Prostate gland (tissue), 2 donors: ENCODE measurements around the gene GPRIN3. TPM values are rescaled to one million over a fixed set of nuclear protein-coding genes. Genes with fewer than 3 reads are reported as not detected.

Experiments
- DNase-seq: peaks from one replicate; pipeline ENCODE4 v3.0.0-alpha.2; 2019; ENCODE audit warnings: low spot score
- H3K27ac ChIP-seq, 2 donors: fragments of 200-600 bp; sonication (generic); 2 replicates each; pipeline ENCODE4 v1.5.1; 2017 to 2019
- H3K27me3 ChIP-seq: fragments of 200-600 bp; sonication (generic); replicated peaks from 2 replicates; pipeline ENCODE4 v1.5.1; 2019; ENCODE audit not compliant: insufficient read depth
- H3K36me3 ChIP-seq, 2 donors: fragments of 200-600 bp; sonication (generic); 1 replicate in 1 of 2; 2 replicates in 1 of 2; pipeline versions ENCODE4 v1.5.1 to v1.8.1; 2017 to 2019
- H3K4me1 ChIP-seq: fragments of 200-600 bp; sonication (generic); replicated peaks from 2 replicates; pipeline ENCODE4 v1.5.1; 2019
- H3K4me3 ChIP-seq, 2 donors: fragments of 200-600 bp; sonication (generic); 2 replicates each; pipeline ENCODE4 v1.5.1; 2017 to 2019
- H3K9me3 ChIP-seq: fragments of 200-600 bp; sonication (generic); 2 replicates; pipeline ENCODE4 v1.5.1; 2017
- CTCF ChIP-seq, 4 experiments: fragments of 200-600 bp in 2 of 4; fragments of 450-650 bp in 2 of 4; sonication (generic) in 2 of 4; IDR thresholded peaks; 1 replicate in 3 of 4; 2 replicates in 1 of 4; pipeline ENCODE4 v1.5.1; 2016 to 2019; ENCODE audit warnings: antibody characterized with exemption in 4 of 4, mild to moderate bottlenecking in 2 of 4, moderate library complexity in 2 of 4
- POLR2A ChIP-seq: fragments of 450-650 bp; IDR thresholded peaks from one replicate; pipeline ENCODE4 v1.6.1; 2016; ENCODE audit warnings: antibody characterized with exemption, mild to moderate bottlenecking
- POLR2AphosphoS5 ChIP-seq: sonication (generic); formaldehyde crosslinking; IDR thresholded peaks from one replicate; pipeline ENCODE4 v1.6.1; 2017; ENCODE audit warnings: antibody characterized with exemption
- WGBS: methylation state at CpG from one replicate; pipeline ENCODE4 v1.1.5; 2018; 5-methylcytosine and 5-hydroxymethylcytosine counted together
- intact Hi-C: fragments of 100-400 bp; cut with DNase I; formaldehyde crosslinking; loops from one replicate; pipeline ENCODE4 v1.14.2; 2022
- total RNA-seq, 2 donors: library from RNA; depleted of rRNA; stranded (reverse); fragments of >200 nt; gene quantifications; one replicate each; pipeline ENCODE4 v1.1.0, GENCODE V29; 2016

Gene GPRIN3
- total RNA-seq, 2 donors from 2014 or later, result 0.77 to 2.4 TPM

- DNase-seq, result no peak
- Histone ChIP-seq H3K27me3 (no peaks in the 10 kb centered on the region), H3K9me3 (no peaks in the 10 kb centered on the region), H3K4me1 (no peaks in the 10 kb centered on the region), H3K27ac (no peak overlapping the region), H3K36me3 (no peaks in the 10 kb centered on the region), H3K4me3 (no peak overlapping the region)
- WGBS, result 78% methylated on average over 2 of the region's 2 CpGs
- TF ChIP-seq POLR2A (no peak), CTCF (IDR thresholded peaks at IDR 0.05) (no peak), POLR2AphosphoS5 (no peak)
- intact Hi-C loops, result no loop called here
These were observed 111.4 kb downstream of the GPRIN3 start for GRCh38 chr4:89196056-89196674.

- no peak for DNase-seq
- no peaks in the 10 kb centered on the region for H3K36me3 ChIP-seq
- no peak overlapping the region for H3K27ac ChIP-seq
- no peaks in the 10 kb centered on the region for H3K27me3 ChIP-seq
- WGBS, result 23% methylated on average over 3 of the region's 3 CpGs
- no peaks in the 10 kb centered on the region for H3K4me1 ChIP-seq
- intact Hi-C loops, result no loop called here
- no peaks in the 10 kb centered on the region for H3K9me3 ChIP-seq
- no peak overlapping the region for H3K4me3 ChIP-seq
- TF ChIP-seq POLR2AphosphoS5 (no peak), CTCF (IDR thresholded peaks at IDR 0.05) (no peak), POLR2A (no peak)
These were observed 113.8 kb downstream of the GPRIN3 start for GRCh38 chr4:89193843-89194242.

Other genes starting within 250 kb of the GPRIN3 start
- gene TIGD2, start 196.3 kb downstream of the GPRIN3 start, total RNA-seq, result 1 to 10 TPM; 8.6 to 8.7 TPM